WI38 (cell line): ENCODE measurements around the gene KRTAP10-10.
"Not testable (repeated sequence)": the region's sequence is repeated elsewhere in the genome, so short reads cannot be mapped to it uniquely, and the experiment has no call there.

Experiments used
- H3K4me3 ChIP-seq: 2 replicates; pipeline ENCODE4 v1.5.1; 2011; ENCODE audit warnings: low read depth, mild to moderate bottlenecking, control low read depth, low read length
- CTCF ChIP-seq: IDR thresholded peaks from 2 replicates; pipeline ENCODE4 v1.5.1; 2012; ENCODE audit warnings: low read depth, mild to moderate bottlenecking, control low read depth, low read length

The KRTAP10-10 gene

DNA sequence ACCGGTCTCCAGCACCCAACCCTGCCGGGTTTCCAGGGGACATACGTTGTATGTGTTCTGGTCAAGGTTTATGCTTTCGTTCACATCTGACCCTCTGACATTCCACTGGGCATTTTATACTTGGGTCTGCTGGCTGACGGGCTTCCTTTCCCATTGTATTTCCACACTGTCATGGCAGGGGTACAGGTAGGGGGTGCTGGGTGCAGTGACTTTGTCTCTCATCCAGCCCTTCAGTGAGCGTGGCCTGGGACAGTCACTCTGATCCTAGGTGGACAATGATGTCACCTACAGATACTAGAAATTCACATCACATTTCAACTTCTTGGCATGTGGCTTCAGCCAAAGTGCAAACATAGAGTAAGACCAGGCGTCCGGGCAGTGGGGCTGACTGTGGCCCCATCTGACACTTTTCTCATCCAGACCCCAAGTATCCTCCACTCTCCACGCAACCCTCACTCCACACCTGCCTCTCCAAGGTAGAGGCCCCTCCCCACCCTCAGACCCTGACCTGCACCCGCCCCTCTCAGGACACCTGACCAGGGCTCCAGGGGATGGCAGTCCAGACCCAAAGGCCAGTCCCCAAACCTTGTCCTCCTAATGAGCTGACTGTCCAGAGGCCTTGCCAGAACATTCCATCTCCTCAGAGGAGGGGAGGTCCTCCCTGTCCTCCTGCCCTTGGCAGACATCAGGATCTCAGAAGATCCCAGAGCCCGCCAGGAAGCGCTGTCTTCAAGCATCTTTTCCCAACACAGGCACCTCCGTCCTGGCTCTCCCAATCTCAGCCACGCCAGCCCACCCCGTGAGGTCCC, 743 bp upstream of the KRTAP10-10 start:
- H3K4me3 ChIP-seq = no peak overlapping the region
- TF ChIP-seq CTCF = no peak

DNA sequence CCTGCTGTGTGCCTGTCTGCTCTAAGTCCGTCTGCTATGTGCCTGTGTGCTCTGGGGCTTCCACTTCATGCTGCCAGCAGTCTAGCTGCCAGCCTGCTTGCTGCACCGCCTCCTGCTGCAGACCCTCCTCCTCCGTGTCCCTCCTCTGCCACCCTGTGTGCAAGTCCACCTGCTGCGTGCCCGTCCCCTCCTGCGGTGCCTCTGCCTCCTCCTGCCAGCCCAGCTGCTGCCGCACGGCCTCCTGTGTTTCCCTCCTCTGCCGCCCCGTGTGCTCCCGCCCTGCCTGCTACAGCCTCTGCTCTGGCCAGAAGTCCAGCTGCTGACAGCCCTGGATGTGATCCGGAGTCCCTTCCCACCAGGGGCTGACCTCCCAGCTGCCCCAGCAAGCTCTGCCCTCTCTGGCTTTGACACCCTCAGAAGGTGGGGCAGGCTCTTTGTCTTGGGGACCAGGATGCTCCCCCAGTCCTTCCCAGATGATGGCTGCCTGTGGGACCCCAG, 744 bp downstream of the KRTAP10-10 start:
- not testable (repeated sequence) for H3K4me3 ChIP-seq

GRCh38 chr21:44638506-44639330, 1.6 kb downstream of the KRTAP10-10 start:
- not testable (repeated sequence) for H3K4me3 ChIP-seq

DNA sequence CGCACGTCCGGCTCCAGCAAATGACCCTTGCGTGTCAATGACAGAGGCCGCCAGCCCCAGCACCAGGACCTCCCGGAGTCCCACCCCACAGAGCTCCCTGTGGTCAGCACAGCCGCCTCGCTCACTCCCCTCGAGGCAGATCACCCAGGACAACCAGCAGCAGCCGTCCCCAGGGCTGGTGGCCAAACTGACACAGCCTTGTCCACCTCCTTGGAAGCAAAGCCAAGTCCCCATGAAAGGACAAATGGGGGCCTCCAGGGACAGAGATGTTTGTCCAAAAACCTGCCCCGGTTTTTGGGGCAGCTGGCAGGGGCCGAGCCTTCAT, 2.1 kb downstream of the KRTAP10-10 start:
- H3K4me3 ChIP-seq = no peak overlapping the region
- no peak for TF ChIP-seq CTCF

DNA sequence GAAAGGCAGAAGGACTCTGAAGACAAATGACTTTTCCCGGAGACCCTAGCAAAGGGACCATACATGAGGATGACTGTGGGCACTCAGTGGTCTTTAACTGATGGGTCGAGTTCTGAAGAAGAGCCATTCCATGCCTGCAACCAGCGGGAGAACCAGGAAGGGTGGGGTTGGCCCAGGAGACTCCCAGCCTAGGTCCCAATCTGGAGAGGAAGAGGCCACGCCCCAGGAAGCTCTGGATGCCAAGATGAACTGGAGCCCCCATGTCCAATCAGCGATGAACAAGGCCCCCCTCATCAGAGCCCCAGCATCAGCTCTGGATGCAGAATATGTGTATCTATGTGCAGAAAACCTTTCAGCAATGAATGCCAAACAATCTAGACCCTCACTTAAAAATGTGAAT, 3.6 kb downstream of the KRTAP10-10 start:
- no peak overlapping the region for H3K4me3 ChIP-seq
- TF ChIP-seq CTCF = no peak

DNA sequence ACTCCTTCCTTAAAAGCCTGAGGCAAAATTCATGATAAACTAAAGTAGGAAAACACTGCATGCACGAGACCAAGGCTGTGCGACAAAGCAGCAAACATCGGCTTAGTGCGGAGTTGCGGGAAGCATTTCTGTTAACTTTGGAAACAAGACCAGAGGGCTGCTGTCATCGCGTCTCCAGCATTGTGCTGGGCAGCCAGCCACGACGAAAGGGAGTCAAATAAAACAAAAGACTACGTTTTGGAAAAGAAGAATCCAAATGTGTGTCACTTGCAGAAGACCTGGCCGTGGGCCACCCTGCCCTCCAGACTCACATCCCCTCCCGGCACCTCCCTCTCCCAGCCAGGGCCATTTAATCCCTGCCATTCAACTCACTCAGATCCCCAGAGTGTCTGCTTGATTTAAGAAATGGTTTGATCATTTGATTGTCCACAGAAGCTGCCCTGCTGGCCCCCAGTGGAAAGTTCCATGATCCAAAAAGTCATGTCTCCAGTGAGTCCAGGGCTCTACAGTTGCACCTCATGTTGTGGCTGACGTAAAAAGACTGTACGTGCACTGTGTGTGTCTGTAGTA, 6.7 kb downstream of the KRTAP10-10 start:
- no peak for TF ChIP-seq CTCF
- no peak overlapping the region for H3K4me3 ChIP-seq

GRCh38 chr21:44644878-44645277, 7.7 kb downstream of the KRTAP10-10 start:
- TF ChIP-seq CTCF = no peak
- H3K4me3 ChIP-seq = no peak overlapping the region

- not testable (repeated sequence) for H3K4me3 ChIP-seq
Observed at GRCh38 chr21:44646366-44647221, 9.4 kb downstream of the KRTAP10-10 start, which contains the start of gene KRTAP10-11. TSS of gene KRTAP10-11 (plus strand) at chr21:44646414. CDS start at chr21:44646459, 45 bp downstream.
